GM10248 (cell line): Measurements from ENCODE around the gene RAB27B.

Experiments
- CTCF ChIA-PET: fragments of 300-600 bp; sonication (Branson Sonifier 250); formaldehyde crosslinking; extraction: SDS; loops from one replicate; lab custom pipeline; 2021; ENCODE audit warnings: antibody characterized with exemption; lab: Yijun Ruan, JAX
- POLR2A ChIA-PET: fragments of 350-650 bp; sonication (Branson Sonifier 250); formaldehyde crosslinking; extraction: SDS; loops from one replicate; lab custom pipeline; 2020; ENCODE audit warnings: antibody characterized with exemption; lab: Yijun Ruan, JAX
- DNase-seq: peaks from one replicate; pipeline ENCODE4 v3.0.0; 2012; ENCODE audit errors: extremely low spot score
- CTCF ChIP-seq: IDR thresholded peaks from 2 replicates; pipeline ENCODE4 v1.5.1; 2012; ENCODE audit warnings: mild to moderate bottlenecking, low read depth; ENCODE audit errors: extremely low read depth, missing control alignments, control extremely low read depth

Gene RAB27B

GRCh38 chr18:54879691-54880090 is 51.4 kb downstream of the RAB27B start:
- CTCF ChIA-PET: interaction anchor here (1.7 kb wide), 1 partner anchor 11 kb away, joined by 4 read pairs; no protein-coding TSS in a partner anchor
- POLR2A ChIA-PET: no interaction called here
- DNase-seq: no peak
- TF ChIP-seq CTCF: no peak

- CTCF ChIA-PET: interaction anchor here (1.7 kb wide), 1 partner anchor 10 kb away, joined by 4 read pairs; no protein-coding TSS in a partner anchor
- POLR2A ChIA-PET: no interaction called here
- DNase-seq: no peak
- TF ChIP-seq CTCF: no peak
Measured at GRCh38 chr18:54880395-54881105, 52.3 kb downstream of the RAB27B start.

- TF ChIP-seq CTCF: no peak
- POLR2A ChIA-PET: no interaction called here
- no peak for DNase-seq
Measured at GRCh38 chr18:54881229-54881768, 53.0 kb downstream of the RAB27B start.

GRCh38 chr18:54882318-54882717 is 54.0 kb downstream of the RAB27B start:
- CTCF ChIA-PET: no interaction called here

More at GRCh38 chr18:54881229-54881768, 53.0 kb downstream of the RAB27B start:
- CTCF ChIA-PET: no interaction called here

GRCh38 chr18:54883816-54884604 is 55.7 kb downstream of the RAB27B start:
- DNase-seq: no peak
- POLR2A ChIA-PET: no interaction called here
- CTCF ChIA-PET: interaction anchor here (1.3 to 1.5 kb wide), 2 partner anchors 12 to 25 kb away, joined by 3 to 4 read pairs; no protein-coding TSS in a partner anchor
- TF ChIP-seq CTCF: no peak

More at GRCh38 chr18:54882318-54882717, 54.0 kb downstream of the RAB27B start:
- POLR2A ChIA-PET: no interaction called here
- no peak for TF ChIP-seq CTCF
- DNase-seq: no peak

- ChIA-PET POLR2A (no interaction called here), CTCF (no interaction called here)
- no peak for TF ChIP-seq CTCF
- DNase-seq: no peak
Measured at GRCh38 chr18:54888378-54888777, 60.1 kb downstream of the RAB27B start.
